SJSA1 (cell line): ENCODE data around the gene VPS54. TPM values are rescaled to one million over a fixed set of nuclear protein-coding genes. Genes with fewer than 3 reads are reported as not detected.
"Not testable (repeated sequence)": the region's sequence is repeated elsewhere in the genome, so short reads cannot be mapped to it uniquely, and the experiment has no call there.

Experiments used
- DNase-seq, 2 experiments: peaks; one replicate each; pipeline ENCODE4 v3.0.0-alpha.2; 2015 to 2020; ENCODE audit warnings: low spot score in 2 of 2, low read depth in 1 of 2
- H3K27ac ChIP-seq: fragments of 250-450 bp; sonication (Bioruptor Pico); 2 replicates; pipeline ENCODE4 v1.5.1; 2020; ENCODE audit warnings: mild to moderate bottlenecking, moderate library complexity
- H3K27me3 ChIP-seq: fragments of 250-450 bp; sonication (Bioruptor Pico); replicated peaks from 2 replicates; pipeline ENCODE4 v1.5.1; 2020; ENCODE audit warnings: mild to moderate bottlenecking, moderate library complexity
- H3K36me3 ChIP-seq: fragments of 250-450 bp; sonication (Bioruptor Pico); 2 replicates; pipeline ENCODE4 v1.5.1; 2020; ENCODE audit warnings: mild to moderate bottlenecking
- H3K4me1 ChIP-seq: fragments of 250-450 bp; sonication (Bioruptor Pico); replicated peaks from 2 replicates; pipeline ENCODE4 v1.6.1; 2021; ENCODE audit warnings: mild to moderate bottlenecking
- H3K4me3 ChIP-seq: fragments of 250-450 bp; sonication (Bioruptor Pico); 2 replicates; pipeline ENCODE4 v1.5.1; 2020; ENCODE audit warnings: mild to moderate bottlenecking
- H3K9me3 ChIP-seq: fragments of 250-450 bp; sonication (Bioruptor Pico); replicated peaks from 2 replicates; pipeline ENCODE4 v1.5.1; 2020; ENCODE audit warnings: mild to moderate bottlenecking
- total RNA-seq: library from RNA; depleted of rRNA; stranded (reverse); fragments of >200 nt; shearing (Covaris generic); gene quantifications from 2 replicates; pipeline ENCODE4 v1.2.3, GENCODE V29; 2014

Gene VPS54
- total RNA-seq, 1 experiment from 2014 or later = 32.8 TPM

DNA sequence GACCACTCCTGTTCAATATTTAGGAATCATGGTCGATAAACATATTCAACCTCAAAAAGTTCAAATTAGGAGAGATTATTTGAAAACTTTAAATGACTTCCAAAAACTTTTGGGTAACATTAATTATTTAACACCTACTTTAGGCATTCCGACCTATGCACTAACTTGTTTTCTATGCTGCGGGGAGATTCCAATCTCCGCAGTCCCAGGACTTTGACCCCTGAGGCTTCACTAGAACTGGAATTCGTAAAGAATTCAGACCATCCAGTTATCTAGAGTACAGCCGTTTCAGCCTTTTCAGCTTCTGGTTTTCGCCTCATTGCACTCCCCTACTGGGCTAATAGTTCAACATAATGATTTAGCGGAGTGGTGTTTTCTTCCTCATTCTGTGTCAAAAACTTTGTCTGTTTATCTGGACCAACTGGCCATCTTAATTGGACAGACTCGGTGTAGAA lies 26.1 kb downstream of the VPS54 start:
- DNase-seq, H3K9me3 ChIP-seq, H3K36me3 ChIP-seq, H3K27ac ChIP-seq, H3K4me1 ChIP-seq, H3K27me3 ChIP-seq, H3K4me3 ChIP-seq: not testable (repeated sequence)

DNA sequence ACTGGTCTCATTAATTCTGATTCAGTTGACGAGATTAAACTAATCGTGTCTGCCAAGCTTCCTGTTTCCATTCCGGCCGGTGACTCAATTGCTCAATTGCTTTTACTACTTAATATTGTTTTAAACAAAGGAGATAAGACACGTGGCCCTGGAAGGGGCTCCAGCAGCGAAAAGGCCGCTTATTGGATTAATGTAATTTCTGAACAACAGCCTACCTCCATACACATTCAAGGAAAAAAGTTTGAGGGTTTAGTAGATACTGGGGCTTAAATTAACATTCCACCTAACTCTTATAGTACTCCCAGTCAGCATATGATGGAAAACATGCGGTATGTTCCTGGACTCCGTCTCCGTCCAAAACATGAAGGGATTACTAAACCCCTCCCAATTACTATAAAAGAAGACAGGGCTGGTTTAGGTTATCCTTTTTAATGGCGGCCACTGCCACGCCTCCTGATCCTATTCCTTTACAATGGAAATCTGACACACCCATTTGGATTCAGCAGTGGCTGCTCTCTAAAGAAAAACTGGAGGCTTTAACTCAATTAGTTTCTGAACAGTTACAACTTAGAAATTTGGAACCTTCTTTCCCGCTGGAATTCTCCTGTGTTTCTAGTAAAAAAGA lies 27.1 kb downstream of the VPS54 start:
- Histone ChIP-seq H3K9me3 (0 out of 2 replicates have a peak, but pooled peaks cover 2% of the 10 kb centered on the region), H3K4me1 (no peaks in the 10 kb centered on the region), H3K4me3 (no peak overlapping the region), H3K27ac (no peak overlapping the region), H3K27me3 (no peaks in the 10 kb centered on the region), H3K36me3 (no peaks in the 10 kb centered on the region)
- DNase-seq = no peak

DNA sequence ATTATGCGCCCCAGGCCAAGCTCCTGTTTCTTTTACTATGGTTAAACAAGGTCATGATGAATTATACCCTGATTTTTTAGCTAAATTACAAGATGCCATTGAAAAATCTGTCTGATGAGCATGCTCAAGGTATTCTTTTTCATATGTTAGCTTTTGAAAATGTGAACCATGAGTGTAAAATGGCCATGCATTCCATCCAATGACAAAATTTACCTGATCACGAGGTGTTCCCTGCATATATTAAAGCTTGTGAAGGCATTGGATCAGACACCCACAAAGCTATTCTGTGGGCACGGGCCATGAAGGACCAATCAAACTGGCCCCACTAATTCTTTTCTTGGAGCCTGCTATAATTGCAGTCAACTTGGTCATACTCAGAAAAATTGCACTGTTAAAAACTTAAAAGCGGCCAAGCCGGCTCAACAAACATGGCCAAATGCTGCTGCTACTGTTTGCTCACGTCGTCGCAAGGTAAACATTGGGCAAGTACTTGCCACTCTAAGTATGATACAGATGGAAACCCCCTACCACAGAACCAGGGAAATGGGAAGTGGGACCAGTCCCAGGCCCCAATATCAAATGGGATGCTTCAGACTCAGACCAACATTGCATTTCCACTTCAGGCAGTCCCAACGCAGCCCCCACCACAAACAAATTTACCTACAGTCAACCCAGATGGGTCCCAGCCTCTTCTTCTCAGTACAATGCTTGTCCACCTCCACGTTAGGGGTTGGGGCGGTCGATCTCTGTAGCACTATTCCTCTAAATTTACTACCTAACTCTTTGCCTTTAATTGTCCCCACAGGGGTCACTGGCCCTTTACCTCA lies 27.8 kb downstream of the VPS54 start:
- not testable (repeated sequence) for H3K36me3 ChIP-seq, H3K27ac ChIP-seq, H3K9me3 ChIP-seq, H3K27me3 ChIP-seq, H3K4me3 ChIP-seq, H3K4me1 ChIP-seq, DNase-seq

DNA sequence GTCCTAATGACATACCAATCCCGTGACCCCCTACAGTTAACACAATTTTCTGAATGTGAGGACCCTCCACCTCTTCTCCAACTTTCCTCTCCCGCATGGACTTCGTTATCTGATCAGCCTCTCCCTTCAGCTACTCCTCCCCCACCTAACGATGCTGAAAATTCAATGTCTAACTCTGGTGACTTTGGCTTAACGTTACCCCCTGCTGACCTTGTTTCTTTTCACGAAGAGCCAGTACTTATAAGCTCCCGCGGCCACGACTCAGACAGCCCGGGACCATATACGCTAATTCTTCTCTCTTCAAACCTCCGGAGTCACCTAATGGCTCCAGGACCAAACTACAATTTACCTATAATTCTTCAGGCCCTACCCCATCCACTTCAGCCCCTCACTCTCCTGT lies 29.2 kb downstream of the VPS54 start:
- H3K4me3 ChIP-seq = no peak overlapping the region
- no peaks in the 10 kb centered on the region for H3K9me3 ChIP-seq
- DNase-seq = no peak
- no peaks in the 10 kb centered on the region for H3K4me1 ChIP-seq
- no peaks in the 10 kb centered on the region for H3K27me3 ChIP-seq
- H3K36me3 ChIP-seq = no peaks in the 10 kb centered on the region
- H3K27ac ChIP-seq = no peak overlapping the region

DNA sequence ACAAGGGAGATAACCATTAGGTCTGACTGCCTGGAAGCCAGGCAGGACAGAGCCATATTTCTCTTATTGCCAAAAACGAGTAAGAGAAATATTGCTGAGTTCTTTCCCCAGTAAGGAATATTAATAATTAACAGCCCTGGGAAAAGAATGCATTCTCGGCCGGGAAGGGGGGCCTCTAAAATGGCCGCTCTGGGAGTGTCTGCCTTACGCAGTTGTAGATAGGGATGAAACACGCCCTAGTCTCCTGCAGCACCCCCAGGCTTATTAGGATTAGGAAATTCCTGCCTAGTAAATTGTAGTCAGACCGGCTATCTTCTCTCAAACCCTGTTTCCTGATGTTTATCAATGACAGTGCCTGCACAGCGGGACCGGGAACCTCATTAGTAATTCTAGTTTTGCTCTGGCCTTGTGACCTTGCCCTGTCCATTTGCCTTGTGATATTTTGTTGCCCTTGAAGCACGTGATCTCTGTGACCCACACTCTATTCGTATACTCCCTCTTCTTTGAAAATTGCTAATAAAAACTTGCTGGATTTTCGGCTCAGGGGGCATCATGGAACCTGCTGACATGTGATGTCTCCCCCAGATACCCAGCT lies 30.3 kb downstream of the VPS54 start:
- not testable (repeated sequence) for H3K27me3 ChIP-seq, H3K36me3 ChIP-seq

DNA sequence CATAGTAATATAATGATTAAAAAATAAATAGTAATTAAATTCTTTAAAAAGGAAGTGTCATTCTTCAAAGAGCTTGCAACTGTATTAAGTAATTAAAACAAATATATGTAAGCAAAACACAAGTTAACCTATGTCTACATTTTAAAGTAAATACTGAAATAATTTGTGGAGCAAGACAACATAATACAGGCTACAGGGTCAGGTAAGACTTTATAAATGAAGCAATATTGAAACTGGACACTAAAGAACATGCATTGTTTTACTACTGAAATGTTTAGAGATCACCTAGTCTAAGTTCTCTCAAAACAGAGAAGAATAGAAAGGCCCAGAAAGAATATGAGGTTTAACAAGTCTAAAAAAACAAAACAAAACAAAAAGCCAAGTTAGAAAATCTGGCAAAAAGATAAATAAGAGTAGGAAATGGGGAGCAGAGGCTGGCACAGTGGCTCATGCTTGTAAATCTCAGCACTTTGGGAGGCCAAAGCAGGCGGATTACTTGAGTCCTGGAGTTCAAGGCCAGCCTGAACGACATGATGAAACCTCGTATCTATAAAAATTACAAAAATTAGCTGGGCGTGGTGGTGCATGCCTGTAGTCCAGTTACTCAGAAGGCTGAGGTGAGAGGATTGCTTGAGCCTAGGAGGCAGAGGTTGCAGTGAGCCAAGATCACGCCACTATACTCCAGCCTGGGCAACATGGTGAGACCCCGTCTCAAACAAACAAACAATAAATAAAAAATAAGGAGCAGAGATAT lies 34.4 kb downstream of the VPS54 start:
- Histone ChIP-seq H3K27ac (no peak overlapping the region), H3K4me3 (no peak overlapping the region), H3K36me3 (peaks cover 21% of the 10 kb centered on the region), H3K27me3 (no peaks in the 10 kb centered on the region), H3K9me3 (no peaks in the 10 kb centered on the region), H3K4me1 (no peaks in the 10 kb centered on the region)
- no peak for DNase-seq

More for the DNA sequence above, 30.3 kb downstream of the VPS54 start:
- not testable (repeated sequence) for H3K9me3 ChIP-seq, H3K4me3 ChIP-seq, DNase-seq, H3K27ac ChIP-seq, H3K4me1 ChIP-seq

DNA sequence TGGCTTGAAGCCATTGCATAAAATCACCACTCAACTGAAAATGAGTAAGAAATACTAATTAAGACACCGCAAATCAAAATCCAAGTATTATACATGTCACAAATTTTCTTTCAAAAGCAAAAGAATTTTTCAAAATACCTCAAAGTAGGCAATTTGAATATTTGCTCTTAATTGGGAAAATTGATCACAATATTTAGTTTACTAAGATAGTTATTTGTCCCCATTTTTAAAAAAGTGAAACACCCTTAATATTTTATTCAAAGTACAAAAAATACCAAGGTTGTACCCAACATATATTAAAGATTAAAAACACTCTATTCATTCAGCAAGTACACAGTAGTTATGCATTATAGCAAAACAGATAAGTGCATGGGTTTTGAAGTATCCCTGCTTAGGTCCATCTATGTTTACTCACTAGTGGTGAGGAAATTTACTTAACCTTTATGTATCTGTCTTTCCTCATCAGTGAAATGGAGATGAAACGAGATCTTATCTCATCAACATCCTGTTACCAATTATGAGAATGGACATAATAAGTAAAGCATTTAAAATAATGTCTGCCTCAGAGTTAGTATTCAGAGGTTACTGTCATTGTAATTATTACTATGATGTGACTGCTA lies 35.1 kb downstream of the VPS54 start:
- Histone ChIP-seq H3K36me3 (peaks cover 21% of the 10 kb centered on the region), H3K9me3 (no peaks in the 10 kb centered on the region), H3K4me3 (no peak overlapping the region), H3K27me3 (no peaks in the 10 kb centered on the region), H3K4me1 (no peaks in the 10 kb centered on the region), H3K27ac (no peak overlapping the region)
- no peak for DNase-seq

DNA sequence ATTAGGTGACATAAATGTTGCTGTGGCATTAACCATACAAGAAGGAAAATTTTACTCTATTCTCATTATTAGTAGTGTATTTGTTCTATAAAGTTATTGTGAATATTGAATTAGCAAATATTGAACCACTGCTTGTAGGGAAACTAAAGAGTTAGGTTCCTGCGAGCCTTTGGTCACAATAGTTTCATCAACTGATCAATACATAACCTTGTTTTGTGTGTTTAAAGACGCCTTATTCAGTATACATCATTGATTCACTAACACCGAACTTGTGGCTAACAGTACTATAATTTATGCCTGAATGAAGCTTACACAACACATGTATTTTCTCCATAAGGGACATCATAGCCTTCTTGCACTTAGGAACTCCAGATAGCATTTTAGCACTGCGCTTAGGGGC lies 36.9 kb downstream of the VPS54 start:
- Histone ChIP-seq H3K4me1 (no peaks in the 10 kb centered on the region), H3K27me3 (no peaks in the 10 kb centered on the region), H3K27ac (no peak overlapping the region), H3K36me3 (peaks cover 36% of the 10 kb centered on the region), H3K9me3 (no peaks in the 10 kb centered on the region), H3K4me3 (no peak overlapping the region)
- no peak for DNase-seq

DNA sequence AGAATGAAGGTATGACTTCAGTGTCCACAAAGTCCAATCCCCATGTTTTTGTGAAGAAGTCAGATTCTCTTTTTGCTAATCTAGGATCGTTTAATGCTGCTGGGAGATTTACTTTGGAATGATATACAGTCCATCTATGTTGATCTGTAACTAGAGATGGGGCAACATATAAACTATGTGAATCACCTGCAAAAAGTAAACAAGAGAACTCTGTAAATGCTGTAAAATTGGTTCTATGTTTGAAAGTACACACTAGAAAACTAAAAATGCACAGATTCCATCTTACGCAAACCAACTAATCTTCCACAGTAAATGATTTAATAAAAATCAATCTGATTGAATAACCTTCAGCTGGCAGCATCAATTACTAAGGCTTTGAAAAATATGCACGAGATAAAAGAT lies 37.5 kb downstream of the VPS54 start:
- Histone ChIP-seq H3K36me3 (peaks cover 36% of the 10 kb centered on the region), H3K27me3 (no peaks in the 10 kb centered on the region), H3K4me1 (no peaks in the 10 kb centered on the region), H3K4me3 (no peak overlapping the region), H3K9me3 (no peaks in the 10 kb centered on the region), H3K27ac (no peak overlapping the region)
- DNase-seq = no peak

DNA sequence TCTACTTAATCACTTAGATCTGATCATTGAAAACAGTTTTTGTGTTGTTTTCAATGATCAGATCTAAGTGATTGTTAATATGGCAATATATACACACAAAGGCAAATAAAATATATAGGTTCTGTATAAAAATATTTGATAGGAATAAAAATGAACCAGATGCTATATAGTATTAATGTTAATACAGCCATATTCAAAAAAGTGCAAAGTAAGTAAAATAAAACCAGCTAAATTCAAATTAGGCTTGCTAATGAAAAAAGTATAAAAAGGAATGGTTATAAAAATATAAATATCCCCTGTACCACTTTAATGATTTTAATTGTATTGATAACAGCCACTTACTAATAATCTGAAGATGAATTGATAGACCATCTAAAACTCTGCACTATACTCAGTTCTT lies 38.4 kb downstream of the VPS54 start:
- Histone ChIP-seq H3K9me3 (no peaks in the 10 kb centered on the region), H3K4me1 (no peaks in the 10 kb centered on the region), H3K4me3 (no peak overlapping the region), H3K27me3 (no peaks in the 10 kb centered on the region), H3K27ac (no peak overlapping the region), H3K36me3 (peaks cover 37% of the 10 kb centered on the region)
- DNase-seq = no peak

DNA sequence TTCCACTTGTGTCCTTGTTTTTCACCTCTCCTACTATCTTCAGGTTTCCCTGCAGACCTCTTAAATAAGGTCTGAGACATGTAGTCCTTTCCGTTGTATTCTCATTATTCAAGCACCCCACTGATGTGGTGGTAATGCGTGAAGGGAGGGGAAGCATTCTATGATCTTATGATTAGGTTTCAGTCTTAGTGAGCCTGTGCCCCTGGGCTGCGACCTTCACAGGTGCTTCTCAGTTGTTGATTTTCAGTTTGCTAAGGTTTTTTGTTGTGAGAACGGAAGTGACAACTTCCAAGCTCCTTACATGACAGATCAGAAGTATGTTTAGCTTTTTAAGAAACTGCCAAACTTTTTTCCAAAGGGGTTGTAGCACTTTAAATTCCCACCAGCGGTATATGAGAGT lies 41.3 kb downstream of the VPS54 start:
- H3K9me3 ChIP-seq = no peaks in the 10 kb centered on the region
- H3K27me3 ChIP-seq = no peaks in the 10 kb centered on the region
- no peak overlapping the region for H3K27ac ChIP-seq
- H3K36me3 ChIP-seq = peaks cover 45% of the 10 kb centered on the region
- DNase-seq = no peak
- no peaks in the 10 kb centered on the region for H3K4me1 ChIP-seq
- no peak overlapping the region for H3K4me3 ChIP-seq

DNA sequence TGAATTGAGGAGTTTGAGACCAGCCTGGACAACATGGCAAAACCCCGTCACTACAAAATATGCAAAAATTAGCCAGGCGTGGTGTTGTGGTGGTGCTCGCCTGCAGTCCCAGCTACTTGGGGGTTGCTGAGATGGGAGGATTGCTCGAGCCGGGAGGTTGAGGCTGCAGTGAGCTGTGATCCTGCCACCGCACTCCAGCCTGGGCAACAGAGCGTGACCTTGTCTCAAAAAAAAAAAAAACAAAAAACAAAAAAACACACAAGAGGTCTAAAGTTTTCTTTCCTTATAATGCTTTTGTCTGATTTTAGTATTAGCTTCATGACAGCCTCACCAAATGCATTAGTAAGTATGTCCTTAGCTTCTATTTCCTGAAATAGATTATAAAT lies 43.1 kb downstream of the VPS54 start:
- no peak for DNase-seq
- Histone ChIP-seq H3K27ac (no peak overlapping the region), H3K9me3 (no peaks in the 10 kb centered on the region), H3K27me3 (no peaks in the 10 kb centered on the region), H3K4me3 (no peak overlapping the region), H3K36me3 (peaks cover 42% of the 10 kb centered on the region), H3K4me1 (no peaks in the 10 kb centered on the region)

DNA sequence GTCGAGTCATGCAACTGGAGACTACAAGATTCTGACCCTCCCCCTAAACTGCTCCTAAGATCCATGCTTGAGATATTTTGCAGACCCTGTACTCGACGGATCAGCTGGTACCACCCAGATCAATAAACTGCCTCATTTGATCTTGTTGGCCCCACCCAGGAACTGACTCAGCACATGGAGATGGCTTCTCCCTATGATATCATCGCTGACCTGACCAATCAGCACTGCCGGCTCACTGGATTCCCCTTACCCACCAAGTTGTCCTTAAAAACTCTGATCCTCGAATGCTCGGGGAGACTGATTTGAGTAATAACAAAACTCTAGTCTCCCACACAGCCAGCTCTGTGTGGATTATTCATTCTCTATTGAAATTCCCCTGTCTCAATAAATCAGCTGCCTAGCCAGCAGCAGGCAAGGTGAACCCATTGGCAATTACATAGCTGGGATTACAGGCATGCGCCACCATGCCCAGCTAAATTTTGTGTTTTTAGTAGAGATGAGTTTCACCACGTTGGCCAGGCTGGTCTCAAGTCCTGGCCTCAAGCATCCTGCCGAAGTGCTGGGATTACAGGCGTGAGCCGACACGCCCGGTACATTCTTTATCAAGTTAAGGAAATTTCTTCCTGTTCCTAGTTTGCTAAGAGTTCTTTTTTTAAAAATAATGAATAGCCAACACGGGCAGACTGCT lies 43.6 kb downstream of the VPS54 start:
- peaks cover 42% of the 10 kb centered on the region for H3K36me3 ChIP-seq
- no peaks in the 10 kb centered on the region for H3K4me1 ChIP-seq
- H3K4me3 ChIP-seq = no peak overlapping the region
- no peaks in the 10 kb centered on the region for H3K9me3 ChIP-seq
- no peaks in the 10 kb centered on the region for H3K27me3 ChIP-seq
- no peak overlapping the region for H3K27ac ChIP-seq
- no peak for DNase-seq
